Neural cell (in vitro differentiated cells): Measurements from ENCODE around the gene L1CAM. TPM values are rescaled to one million over a fixed set of nuclear protein-coding genes. Genes with fewer than 3 reads are reported as not detected.

Experiments
- H2AFZ ChIP-seq: fragments of 200-600, 300-800 bp; sonication (generic), shearing (Covaris generic); 2 replicates; pipeline ENCODE4 v1.6.0; 2014; ENCODE audit warnings: low read depth, mild to moderate bottlenecking, antibody characterized with exemption, low read length, moderate library complexity
- H3F3A ChIP-seq: fragments of 200-600 bp; shearing (Covaris generic); 2 replicates; pipeline ENCODE4 v1.6.1; 2016; ENCODE audit warnings: mild to moderate bottlenecking, moderate library complexity, mixed read lengths, antibody characterized with exemption, low read length; ENCODE audit not compliant: insufficient read depth, poor library complexity, severe bottlenecking
- H3K27ac ChIP-seq: fragments of 200-600, 300-800 bp; sonication (generic), shearing (Covaris generic); 2 replicates; pipeline ENCODE4 v1.5.1; 2014; ENCODE audit warnings: mild to moderate bottlenecking, low read length, moderate library complexity
- H3K27me3 ChIP-seq: fragments of 300-800, 200-600 bp; sonication (generic), shearing (Covaris generic); 2 replicates; pipeline ENCODE4 v1.6.0; 2014; ENCODE audit warnings: mild to moderate bottlenecking, low read depth, low read length, moderate library complexity; ENCODE audit not compliant: insufficient read depth
- H3K36me3 ChIP-seq: fragments of 300-800, 200-600 bp; sonication (generic), shearing (Covaris generic); 2 replicates; pipeline ENCODE4 v1.5.1; 2014; ENCODE audit warnings: mild to moderate bottlenecking, antibody characterized with exemption, low read length, moderate library complexity; ENCODE audit not compliant: insufficient read depth
- H3K4me2 ChIP-seq: fragments of 300-800, 200-600 bp; sonication (generic), shearing (Covaris generic); 2 replicates; pipeline ENCODE4 v1.6.0; 2014; ENCODE audit warnings: mild to moderate bottlenecking, low read length
- H3K4me3 ChIP-seq: fragments of 300-800, 200-600 bp; sonication (generic), shearing (Covaris generic); 2 replicates; pipeline ENCODE4 v1.5.1; 2014; ENCODE audit warnings: mild to moderate bottlenecking, low read length, moderate library complexity
- H3K79me2 ChIP-seq: fragments of 200-600 bp; shearing (Covaris generic); replicated peaks from 2 replicates; pipeline ENCODE4 v1.6.0; 2014; ENCODE audit warnings: mild to moderate bottlenecking, low read length, moderate library complexity; ENCODE audit not compliant: insufficient read depth
- H3K9ac ChIP-seq: fragments of 300-800, 200-600 bp; sonication (generic), shearing (Covaris generic); 2 replicates; pipeline ENCODE4 v1.6.1; 2016; ENCODE audit warnings: mild to moderate bottlenecking, low read length, mixed read lengths
- H3K9me2 ChIP-seq: fragments of 200-600 bp; shearing (Covaris generic); 2 replicates; pipeline ENCODE4 v1.6.1; 2016; ENCODE audit warnings: mild to moderate bottlenecking, low read length, mixed read lengths; ENCODE audit not compliant: insufficient read depth
- H3K9me3 ChIP-seq: fragments of 200-600, 300-800 bp; sonication (generic), shearing (Covaris generic); 2 replicates; pipeline ENCODE4 v1.6.1; 2016; ENCODE audit warnings: mild to moderate bottlenecking, mixed run types, low read length, moderate library complexity, mixed read lengths
- H4K20me1 ChIP-seq: fragments of 200-600 bp; shearing (Covaris generic); 2 replicates; pipeline ENCODE4 v1.6.1; 2016; ENCODE audit warnings: mild to moderate bottlenecking, mixed run types; ENCODE audit not compliant: insufficient read depth
- CTCF ChIP-seq: fragments of 450-650 bp; IDR thresholded peaks from 2 replicates; pipeline ENCODE4 v1.5.1; 2014; ENCODE audit warnings: antibody characterized with exemption, mild to moderate bottlenecking, moderate library complexity; ENCODE audit not compliant: poor library complexity, severe bottlenecking
- EZH2 ChIP-seq: fragments of 200-600, 300-800 bp; shearing (Covaris generic), sonication (generic); IDR thresholded peaks from 2 replicates; pipeline ENCODE4 v1.6.1; 2014; ENCODE audit warnings: antibody characterized with exemption, low read length, borderline replicate concordance, mild to moderate bottlenecking; ENCODE audit not compliant: insufficient read depth, poor library complexity, severe bottlenecking
- POLR2AphosphoS5 ChIP-seq: IDR thresholded peaks from 2 replicates; pipeline ENCODE4 v1.6.1; 2012
- RAD21 ChIP-seq: fragments of 450-650 bp; conservative IDR thresholded peaks from 2 replicates; pipeline ENCODE4 v1.6.1; 2014; ENCODE audit warnings: antibody characterized with exemption, mild to moderate bottlenecking, moderate library complexity
- REST ChIP-seq: IDR thresholded peaks from 2 replicates; pipeline ENCODE4 v1.6.1; 2012; ENCODE audit warnings: borderline replicate concordance
- TAF1 ChIP-seq: IDR thresholded peaks from 2 replicates; pipeline ENCODE4 v1.6.1; 2012; ENCODE audit warnings: low read depth
- polyA plus RNA-seq: library from polyadenylated mRNA; depleted of rRNA; stranded (reverse); fragments of >200 nt; gene quantifications from 2 replicates; pipeline ENCODE4 v1.2.3, GENCODE V29; 2014

L1CAM gene
- polyA plus RNA-seq, 1 donor from 2014 or later: 88.0 TPM

DNA sequence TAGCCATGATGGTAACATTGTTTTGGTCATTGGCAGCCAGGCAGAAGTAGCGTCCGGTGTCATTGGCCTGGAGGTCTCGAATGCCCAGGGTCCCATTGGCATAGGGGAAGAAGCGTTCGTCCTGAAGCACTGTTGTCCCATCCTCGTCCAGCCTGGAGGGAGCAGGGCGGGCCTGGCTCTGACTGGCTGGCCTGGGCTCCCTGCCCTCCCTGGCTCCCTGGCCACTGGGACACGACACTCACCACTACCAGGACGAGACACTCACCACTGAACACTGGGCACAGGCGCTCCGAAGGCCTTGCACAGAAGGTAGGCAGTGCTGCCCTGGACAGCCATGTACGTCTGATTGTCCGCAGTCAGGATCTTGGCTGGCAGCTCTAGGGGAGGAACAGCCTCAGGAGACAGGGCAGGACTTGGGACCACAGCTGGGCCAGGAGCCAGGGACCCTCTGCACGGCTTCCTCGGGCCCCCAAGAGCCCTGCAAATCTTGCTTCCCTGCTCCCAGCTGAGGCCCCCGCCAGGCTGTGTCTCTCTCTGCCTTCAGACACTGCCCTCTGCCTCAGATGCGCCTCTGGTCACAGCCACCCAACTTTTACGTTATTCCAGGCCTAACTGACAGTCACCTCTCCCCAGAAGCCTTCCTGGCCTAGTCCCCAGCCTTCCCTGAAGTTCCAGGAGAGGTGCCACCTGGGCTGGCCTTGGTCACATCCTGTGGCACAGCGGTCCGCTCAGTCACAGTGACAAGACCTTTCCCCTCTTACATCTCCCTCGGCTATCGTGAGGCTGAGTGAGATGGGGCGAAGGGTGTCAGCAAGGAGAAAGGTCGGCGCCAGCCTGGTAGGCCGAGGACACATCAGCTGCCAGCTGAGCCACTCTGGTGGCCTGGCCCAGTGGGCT lies 17.1 kb downstream of the L1CAM start:
- Histone ChIP-seq H3K9me3 (no peaks in the 10 kb centered on the region), H3K9me2 (no peaks in the 10 kb centered on the region), H3K27me3 (no peaks in the 10 kb centered on the region), H3K9ac (no peak overlapping the region), H3K4me3 (no peak overlapping the region), H3K36me3 (no peaks in the 10 kb centered on the region), H2AFZ (no peak overlapping the region), H3K27ac (no peak overlapping the region), H4K20me1 (no peaks in the 10 kb centered on the region), H3F3A (no peaks in the 10 kb centered on the region), H3K79me2 (peaks cover 7% of the 10 kb centered on the region), H3K4me2 (no peak overlapping the region)
- TF ChIP-seq REST (no peak), RAD21 (no peak), POLR2AphosphoS5 (no peak), EZH2 (no peak), CTCF (no peak)

DNA sequence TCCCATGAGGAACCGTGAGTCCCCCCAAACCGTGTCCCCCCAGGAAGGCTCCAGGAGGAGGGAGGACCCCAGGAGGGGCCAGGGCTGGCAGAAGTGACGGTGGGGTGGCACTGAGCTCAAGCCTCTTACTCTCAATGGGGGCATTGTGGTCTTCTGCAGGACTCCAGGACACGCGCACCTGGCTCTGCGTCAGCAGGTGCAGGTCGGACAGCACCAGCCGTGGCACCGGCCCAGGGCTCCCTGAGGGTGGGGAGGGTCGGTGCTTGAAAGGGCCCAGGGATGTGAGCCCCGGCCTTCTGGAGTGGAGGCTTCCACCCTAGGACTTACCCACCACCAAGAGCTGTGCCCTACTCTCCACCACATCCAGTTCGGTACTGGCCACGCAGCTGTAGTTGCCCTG lies 18.3 kb downstream of the L1CAM start:
- no peak overlapping the region for H3K9ac ChIP-seq
- no peak overlapping the region for H3K4me2 ChIP-seq
- H3K9me2 ChIP-seq: no peaks in the 10 kb centered on the region
- no peaks in the 10 kb centered on the region for H4K20me1 ChIP-seq
- no peaks in the 10 kb centered on the region for H3F3A ChIP-seq
- H2AFZ ChIP-seq: no peak overlapping the region
- TF ChIP-seq CTCF (no peak), EZH2 (no peak), POLR2AphosphoS5 (no peak), TAF1 (no peak), REST (no peak)
- no peaks in the 10 kb centered on the region for H3K79me2 ChIP-seq
- no peak overlapping the region for H3K27ac ChIP-seq
- no peaks in the 10 kb centered on the region for H3K27me3 ChIP-seq
- no peaks in the 10 kb centered on the region for H3K36me3 ChIP-seq
- H3K4me3 ChIP-seq: no peak overlapping the region
- no peaks in the 10 kb centered on the region for H3K9me3 ChIP-seq
